ENCODE results near the gene EPG5. TPM values are rescaled to one million over a fixed set of nuclear protein-coding genes. Genes with fewer than 3 reads are reported as not detected.

EPG5 gene
- total and polyA plus RNA-seq, 10 of the 15 experiments (the other 5 are each of a cell fraction or from before 2014, with no cell fraction given) = 1.9 to 27.7 (median 9.0) TPM

DNA sequence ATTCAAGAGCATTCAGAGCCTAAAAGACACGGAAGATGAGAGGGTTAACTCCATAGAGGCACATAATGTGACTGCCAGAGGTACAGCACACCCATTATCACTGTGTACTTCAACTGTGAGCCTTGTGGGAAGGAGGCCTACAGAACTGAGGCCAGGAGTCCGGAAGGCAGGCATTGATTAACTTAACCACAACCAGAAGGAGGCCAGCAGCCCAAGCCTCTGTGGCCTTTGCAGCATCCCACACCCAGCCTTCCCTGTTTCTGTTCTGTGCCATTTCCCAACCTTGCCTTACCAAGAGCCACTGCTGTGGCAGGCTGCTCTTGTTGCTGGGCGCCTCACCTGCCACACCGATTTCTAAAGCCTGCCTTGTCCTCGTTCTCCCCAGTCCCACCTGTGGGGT lies 114.5 kb downstream of the EPG5 start:
- in situ Hi-C loops (cut with MboI) (no loop called here), intact Hi-C loops (cut with micrococcal nuclease; ENCODE audit: unreplicated experiment) (no loop called here)
- CTCF ChIA-PET = interaction anchor here (0.7 to 2.6 kb wide), 2 partner anchors 27 to 188 kb away, joined by 4 to 15 read pairs; no protein-coding TSS in a partner anchor
- Histone ChIP-seq H3K4me1 (ENCODE audit: control insufficient read depth, insufficient read depth, low read length) (peaks cover 5% of the 10 kb centered on the region; the same call in 1 of the 2 replicates), H3K27me3 (replicated peaks in 1 of 2; ENCODE audit: control insufficient read depth in 2 of 2, insufficient read depth in 2 of 2, low read length in 1 of 2) (no peaks in the 10 kb centered on the region), H3K9ac (ENCODE audit: control insufficient read depth, insufficient read depth, low read length) (no peak overlapping the region), H3K27ac (ENCODE audit: control insufficient read depth, insufficient read depth) (no peak overlapping the region), H3K4me3 (no peak overlapping the region), H4K20me1 (ENCODE audit: control insufficient read depth, insufficient read depth) (no peaks in the 10 kb centered on the region), H3K4me2 (ENCODE audit: control insufficient read depth, insufficient read depth) (no peak overlapping the region), H2AFZ (ENCODE audit: control insufficient read depth, low read depth, low read length) (no peak overlapping the region), H3K79me2 (ENCODE audit: control insufficient read depth, insufficient read depth, low read length) (no peaks in the 10 kb centered on the region), H3K9me3 (replicated peaks; ENCODE audit: control insufficient read depth, insufficient read depth, low read length) (no peaks in the 10 kb centered on the region), H3K36me3 (ENCODE audit: control insufficient read depth in 2 of 2, insufficient read depth in 2 of 2, low read length in 1 of 2) (peaks cover 0 to 7% of the 10 kb centered on the region in 2 experiments)
- BruUV-seq (replicated peaks) = no TSS peak
- POLR2A ChIA-PET = no interaction called here
- SMC1A ChIA-PET (ENCODE audit: uncharacterized antibody, unreplicated experiment) = interaction anchor here (1.1 kb wide), 1 partner anchor 27 kb away, joined by 3 read pairs; no protein-coding TSS in a partner anchor
- ATAC-seq = no peak
- RAD21 ChIA-PET (ENCODE audit: unreplicated experiment) = no interaction called here
- TF ChIP-seq HDAC2 (IDR thresholded peaks at IDR 0.05) (no peak), EGR1 (IDR thresholded peaks at IDR 0.05; ENCODE audit: borderline replicate concordance in 1 of 2, low read depth in 2 of 2, low read length in 2 of 2) (no peak)
- TF ChIP-seq, protein P1, sequence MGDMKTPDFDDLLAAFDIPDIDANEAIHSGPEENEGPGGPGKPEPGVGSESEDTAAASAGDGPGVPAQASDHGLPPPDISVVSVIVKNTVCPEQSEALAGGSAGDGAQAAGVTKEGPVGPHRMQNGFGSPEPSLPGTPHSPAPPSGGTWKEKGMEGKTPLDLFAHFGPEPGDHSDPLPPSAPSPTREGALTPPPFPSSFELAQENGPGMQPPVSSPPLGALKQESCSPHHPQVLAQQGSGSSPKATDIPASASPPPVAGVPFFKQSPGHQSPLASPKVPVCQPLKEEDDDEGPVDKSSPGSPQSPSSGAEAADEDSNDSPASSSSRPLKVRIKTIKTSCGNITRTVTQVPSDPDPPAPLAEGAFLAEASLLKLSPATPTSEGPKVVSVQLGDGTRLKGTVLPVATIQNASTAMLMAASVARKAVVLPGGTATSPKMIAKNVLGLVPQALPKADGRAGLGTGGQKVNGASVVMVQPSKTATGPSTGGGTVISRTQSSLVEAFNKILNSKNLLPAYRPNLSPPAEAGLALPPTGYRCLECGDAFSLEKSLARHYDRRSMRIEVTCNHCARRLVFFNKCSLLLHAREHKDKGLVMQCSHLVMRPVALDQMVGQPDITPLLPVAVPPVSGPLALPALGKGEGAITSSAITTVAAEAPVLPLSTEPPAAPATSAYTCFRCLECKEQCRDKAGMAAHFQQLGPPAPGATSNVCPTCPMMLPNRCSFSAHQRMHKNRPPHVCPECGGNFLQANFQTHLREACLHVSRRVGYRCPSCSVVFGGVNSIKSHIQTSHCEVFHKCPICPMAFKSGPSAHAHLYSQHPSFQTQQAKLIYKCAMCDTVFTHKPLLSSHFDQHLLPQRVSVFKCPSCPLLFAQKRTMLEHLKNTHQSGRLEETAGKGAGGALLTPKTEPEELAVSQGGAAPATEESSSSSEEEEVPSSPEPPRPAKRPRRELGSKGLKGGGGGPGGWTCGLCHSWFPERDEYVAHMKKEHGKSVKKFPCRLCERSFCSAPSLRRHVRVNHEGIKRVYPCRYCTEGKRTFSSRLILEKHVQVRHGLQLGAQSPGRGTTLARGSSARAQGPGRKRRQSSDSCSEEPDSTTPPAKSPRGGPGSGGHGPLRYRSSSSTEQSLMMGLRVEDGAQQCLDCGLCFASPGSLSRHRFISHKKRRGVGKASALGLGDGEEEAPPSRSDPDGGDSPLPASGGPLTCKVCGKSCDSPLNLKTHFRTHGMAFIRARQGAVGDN (IDR thresholded peaks at IDR 0.05) = no peak
- no peak for DNase-seq (ENCODE audit: low read depth, low spot score)
- WGBS (ENCODE audit: insufficient coverage, insufficient replicate concordance, low lambda C conversion rate, missing lambda C conversion rate) = 94% methylated on average over 5 of the region's 5 CpGs
- no peak for FAIRE-seq
